HG03045 (cell line): ENCODE results near the gene BLTP3A.
A peak's percentile ranks its signal among the peaks of the same experiment; 100 is the strongest.
"Not testable (repeated sequence)": the region's sequence is repeated elsewhere in the genome, so short reads cannot be mapped to it uniquely, and the experiment has no call there.

Experiments used
- ATAC-seq: cut with Tn5 transposase; IDR thresholded peaks from one replicate; pipeline ENCODE4 v1.9.1; 2021; ENCODE audit warnings: mild to moderate bottlenecking, moderate library complexity; ENCODE audit not compliant: unreplicated experiment

Gene BLTP3A

DNA sequence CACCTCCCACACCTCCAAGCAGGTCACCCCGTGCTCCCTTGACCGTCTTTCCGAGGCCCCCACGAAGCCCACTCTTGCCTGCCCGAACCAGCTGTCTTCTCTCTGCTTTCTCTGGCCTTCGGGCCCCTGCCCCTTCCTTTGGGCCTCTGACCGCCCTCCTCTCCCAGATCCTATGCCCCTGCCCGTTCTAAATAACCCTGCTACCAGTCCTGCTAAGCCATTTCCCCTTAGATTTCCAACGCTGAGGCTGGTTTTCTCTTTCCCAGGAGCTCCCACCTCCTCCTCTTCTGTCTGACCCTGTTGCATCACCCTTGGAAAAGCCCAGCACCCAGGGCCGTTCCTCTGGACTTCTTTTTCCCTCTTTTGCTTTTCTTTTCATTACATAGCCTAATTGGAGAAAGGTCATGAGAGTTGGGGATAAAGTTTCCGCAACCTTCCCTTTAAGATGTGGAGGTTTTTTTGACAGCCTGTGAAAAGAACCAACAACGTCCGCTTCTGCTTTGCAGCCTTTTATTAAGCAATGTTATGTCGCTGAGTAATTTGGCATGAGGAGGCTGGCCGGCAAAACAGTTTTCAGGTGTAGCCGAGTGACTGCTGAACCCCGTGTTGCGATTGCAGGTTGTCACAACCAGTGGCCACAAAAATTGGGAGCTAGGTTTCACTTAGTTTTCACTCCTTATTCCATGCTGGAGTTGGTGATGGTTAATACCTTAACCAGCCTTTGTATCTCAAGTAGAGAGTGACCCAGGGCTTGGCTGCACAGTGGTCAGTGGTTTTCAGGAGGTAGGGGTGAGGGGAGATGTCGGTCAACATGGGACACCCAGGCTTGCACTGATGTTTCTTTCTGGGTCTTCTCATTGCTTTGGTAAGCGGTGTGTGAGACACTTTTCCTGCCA lies 970 bp downstream of the BLTP3A start:
- ATAC-seq, result peak; percentile 10

GRCh38 chr6:34793877-34794276 lies 2.0 kb downstream of the BLTP3A start:
- no peak for ATAC-seq

DNA sequence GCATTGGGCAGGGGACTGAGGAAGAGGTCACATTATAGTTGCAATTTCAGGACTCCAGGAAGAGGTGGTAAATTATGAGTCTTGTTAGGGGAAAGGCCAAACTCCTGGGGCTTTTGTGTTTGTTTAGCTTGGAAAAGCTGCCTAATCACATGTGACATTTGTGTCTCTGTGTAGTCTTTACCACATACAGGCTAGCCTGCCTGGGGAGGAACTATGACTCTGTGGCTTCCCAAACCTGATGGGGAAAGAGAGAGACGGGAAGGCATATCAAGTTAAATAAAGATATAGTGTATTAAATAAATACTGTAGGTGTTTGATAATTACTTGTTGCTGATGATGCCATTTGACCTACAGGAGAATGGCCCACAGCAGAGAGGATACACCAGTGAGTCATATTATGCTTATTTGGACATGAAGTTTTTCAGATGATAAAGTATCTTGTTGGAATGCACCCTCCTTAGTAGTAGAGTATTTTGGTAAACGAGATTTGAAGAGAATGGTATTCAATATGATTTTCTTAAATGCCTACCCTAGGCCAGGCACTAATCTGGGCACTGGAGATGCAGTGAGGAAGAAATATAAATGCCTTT lies 4.0 kb downstream of the BLTP3A start:
- ATAC-seq, result no peak

DNA sequence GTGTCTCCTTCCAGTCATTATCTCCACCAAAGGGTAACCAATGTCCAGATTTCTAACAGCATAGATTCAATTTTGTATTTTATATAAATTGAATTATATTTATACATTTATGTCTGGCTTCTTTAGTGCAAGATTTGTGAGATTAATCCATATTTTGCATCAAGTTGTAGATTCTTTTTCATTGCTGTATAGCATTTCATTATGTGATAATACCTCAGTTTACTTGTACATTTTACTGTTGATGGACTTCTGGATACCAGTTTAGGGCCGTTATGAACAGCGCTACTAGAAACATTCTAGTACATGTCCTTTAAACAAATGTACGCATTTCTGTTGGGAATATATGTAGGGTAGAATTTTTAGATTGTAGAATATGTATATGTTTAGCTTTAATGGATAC lies 6.2 kb downstream of the BLTP3A start:
- no peak for ATAC-seq

- no peak for ATAC-seq
Measured at GRCh38 chr6:34799547-34799946, 7.7 kb downstream of the BLTP3A start.

DNA sequence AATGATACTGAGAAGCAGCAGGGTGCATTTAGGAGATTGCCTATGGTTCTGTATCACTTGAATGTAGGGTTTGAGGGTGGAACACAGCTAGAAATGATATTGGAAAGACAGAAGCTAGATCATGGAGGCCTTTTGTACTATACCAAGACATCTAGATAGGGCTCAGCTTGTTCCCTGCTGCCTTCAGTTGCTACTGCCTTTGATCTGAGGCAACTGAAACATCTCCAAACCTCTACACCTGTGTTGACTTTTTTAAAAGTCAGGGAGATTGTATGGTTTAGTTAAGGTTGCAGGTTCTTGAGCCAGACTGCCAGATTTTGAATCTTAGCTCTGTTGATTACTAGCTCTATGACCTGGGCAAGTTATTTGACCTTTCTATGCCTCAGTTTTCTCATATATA lies 12.7 kb downstream of the BLTP3A start:
- ATAC-seq, result no peak

- not testable (repeated sequence) for ATAC-seq
Measured at GRCh38 chr6:34805074-34805473, 13.2 kb downstream of the BLTP3A start.

DNA sequence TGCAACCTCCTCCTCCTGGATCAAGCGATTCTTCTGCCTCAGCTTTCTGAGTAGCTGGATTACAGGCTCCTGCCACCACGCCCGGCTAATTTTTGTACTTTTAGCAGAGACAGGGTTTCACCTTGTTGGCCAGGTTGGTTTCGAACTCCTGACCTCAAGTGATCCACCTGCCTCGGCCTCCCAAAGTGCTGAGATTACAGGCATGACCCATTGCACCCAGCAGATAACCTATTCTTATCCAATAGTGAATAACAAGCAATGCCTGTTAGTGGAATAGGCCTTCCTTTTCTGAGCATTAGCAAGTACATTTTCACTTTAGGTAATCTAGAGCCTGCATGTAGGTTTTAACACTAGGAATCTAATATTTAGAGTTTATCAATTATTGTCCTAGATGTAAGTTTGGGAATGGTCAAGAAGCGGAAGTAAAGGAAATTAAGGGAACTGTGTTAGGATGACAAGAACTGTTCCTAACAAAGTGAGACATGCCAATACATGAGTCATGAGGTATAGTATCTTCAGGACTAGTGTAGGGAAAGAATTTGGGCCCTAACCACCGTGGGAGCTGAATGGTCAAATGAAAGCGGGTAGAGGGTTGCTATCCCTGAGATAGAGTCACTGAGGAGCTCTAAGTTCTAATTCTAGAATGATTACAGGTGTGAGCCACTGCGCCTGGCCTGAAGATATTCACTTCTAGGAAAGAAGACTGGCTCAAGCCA lies 15.0 kb downstream of the BLTP3A start:
- ATAC-seq, result no peak

GRCh38 chr6:34808473-34808872 lies 16.6 kb downstream of the BLTP3A start:
- not testable (repeated sequence) for ATAC-seq

DNA sequence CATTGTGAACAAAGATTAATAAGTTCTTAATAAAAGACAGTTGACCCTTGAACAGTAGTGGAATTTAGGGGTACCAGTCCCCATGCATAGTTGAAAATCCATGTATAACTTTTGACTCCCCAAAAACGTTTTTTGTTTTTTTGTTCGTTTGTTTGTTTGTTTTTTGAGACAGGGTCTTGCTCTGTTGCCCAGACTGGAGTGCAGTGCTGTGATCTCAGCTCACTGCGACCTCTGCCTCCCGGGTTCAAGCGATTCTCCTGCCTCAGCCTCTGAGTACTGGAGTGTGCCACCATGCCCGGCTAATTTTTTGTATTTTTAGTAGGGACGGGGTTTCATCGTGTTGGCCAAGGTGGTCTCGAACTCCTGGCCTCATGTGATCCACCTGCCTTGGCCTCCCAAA lies 17.5 kb downstream of the BLTP3A start:
- not testable (repeated sequence) for ATAC-seq

- ATAC-seq, result no peak
Measured at GRCh38 chr6:34810017-34810882, 18.4 kb downstream of the BLTP3A start.

GRCh38 chr6:34810936-34811632 lies 19.2 kb downstream of the BLTP3A start:
- peak; percentile 77 for ATAC-seq

GRCh38 chr6:34813028-34813713 lies 21.3 kb downstream of the BLTP3A start:
- ATAC-seq, result no peak

DNA sequence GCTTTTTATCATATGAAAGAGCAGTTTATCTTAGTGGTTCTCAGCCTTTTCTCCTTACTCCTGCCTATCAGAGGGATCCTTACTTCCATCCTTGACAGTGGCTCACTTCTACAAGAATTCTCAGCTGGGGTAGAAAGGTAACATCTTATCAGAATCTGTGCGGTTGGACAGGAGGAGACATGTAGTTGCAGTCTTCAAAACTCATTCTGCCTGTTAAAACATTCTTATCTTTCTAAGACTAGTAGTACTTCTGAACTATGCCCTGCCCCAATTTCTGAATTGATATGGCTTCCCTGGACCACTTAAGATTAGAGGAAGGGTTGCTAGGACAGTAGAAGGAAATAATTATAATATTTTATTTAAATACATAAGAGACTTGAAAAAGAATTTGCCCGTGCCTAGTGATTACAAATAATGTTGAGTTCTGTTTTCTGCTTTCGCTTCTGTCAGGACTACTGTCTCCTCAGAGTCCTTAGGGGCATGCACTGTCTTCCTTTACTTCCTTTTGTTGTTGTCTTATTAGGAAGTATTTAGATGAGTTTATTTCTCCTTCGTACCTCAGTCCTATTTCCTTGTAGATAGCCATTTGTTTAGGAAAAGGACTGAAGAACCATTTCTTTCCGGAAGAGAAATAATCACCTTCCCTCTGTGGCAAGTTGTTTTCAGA lies 24.9 kb downstream of the BLTP3A start:
- no peak for ATAC-seq

DNA sequence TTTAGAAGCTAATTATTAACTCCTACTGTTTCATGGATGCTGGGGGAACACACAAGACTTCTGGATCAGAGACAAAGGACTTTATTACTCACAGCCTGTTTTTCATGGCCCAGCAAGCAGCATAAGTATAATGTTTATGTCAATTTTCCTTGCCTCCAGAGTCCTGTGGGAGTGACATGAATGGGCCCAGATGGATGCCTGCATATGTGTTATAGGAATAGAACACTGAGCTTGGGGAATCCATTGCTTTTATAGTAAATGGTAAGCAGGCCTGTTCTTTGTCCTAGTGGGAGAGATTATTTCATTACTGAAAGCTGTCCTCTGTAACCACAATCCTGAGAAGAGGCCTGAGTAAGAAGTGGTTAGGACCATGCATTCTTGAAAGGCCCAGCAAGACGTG lies 25.6 kb downstream of the BLTP3A start:
- ATAC-seq, result no peak

GRCh38 chr6:34818872-34819570 lies 27.1 kb downstream of the BLTP3A start:
- not testable (repeated sequence) for ATAC-seq

- ATAC-seq, result no peak
Measured at GRCh38 chr6:34819571-34820480, 27.9 kb downstream of the BLTP3A start.
